Measurements from ENCODE around the gene MEIOC.

DNA sequence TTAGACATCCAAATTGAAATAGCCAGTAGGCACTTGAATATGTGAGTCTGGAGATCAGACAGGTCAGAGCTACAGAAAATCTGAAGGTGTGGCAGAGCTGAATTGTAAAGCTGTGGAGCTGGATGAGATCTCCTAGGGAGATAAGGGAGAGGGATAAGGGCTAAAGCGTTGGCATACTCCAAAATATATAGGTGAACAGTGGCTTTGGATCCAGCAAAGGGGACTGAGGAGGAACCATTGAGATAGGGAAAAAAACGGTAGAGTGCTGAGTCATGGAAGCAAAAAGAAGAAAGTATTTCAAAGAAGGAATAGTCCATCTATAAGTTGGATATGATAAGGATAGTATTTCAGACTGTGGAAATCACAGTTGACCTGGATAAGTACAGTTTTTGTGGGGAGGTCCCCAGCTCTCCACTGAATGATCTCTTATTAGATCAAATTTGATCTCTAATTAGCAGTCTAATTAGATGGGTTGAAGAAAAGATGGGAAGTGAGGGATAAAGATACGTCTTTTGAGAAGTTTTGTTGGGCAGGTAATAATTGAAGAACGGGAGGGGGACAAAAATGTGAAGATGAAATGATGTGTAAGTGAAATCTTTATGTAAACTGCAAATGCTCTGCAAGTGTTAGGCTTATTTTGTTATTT is 51.6 kb downstream of the MEIOC start:
- no peak for TF ChIP-seq POLR2A (IDR thresholded peaks at IDR 0.05)
- TF ChIP-seq, protein P1, sequence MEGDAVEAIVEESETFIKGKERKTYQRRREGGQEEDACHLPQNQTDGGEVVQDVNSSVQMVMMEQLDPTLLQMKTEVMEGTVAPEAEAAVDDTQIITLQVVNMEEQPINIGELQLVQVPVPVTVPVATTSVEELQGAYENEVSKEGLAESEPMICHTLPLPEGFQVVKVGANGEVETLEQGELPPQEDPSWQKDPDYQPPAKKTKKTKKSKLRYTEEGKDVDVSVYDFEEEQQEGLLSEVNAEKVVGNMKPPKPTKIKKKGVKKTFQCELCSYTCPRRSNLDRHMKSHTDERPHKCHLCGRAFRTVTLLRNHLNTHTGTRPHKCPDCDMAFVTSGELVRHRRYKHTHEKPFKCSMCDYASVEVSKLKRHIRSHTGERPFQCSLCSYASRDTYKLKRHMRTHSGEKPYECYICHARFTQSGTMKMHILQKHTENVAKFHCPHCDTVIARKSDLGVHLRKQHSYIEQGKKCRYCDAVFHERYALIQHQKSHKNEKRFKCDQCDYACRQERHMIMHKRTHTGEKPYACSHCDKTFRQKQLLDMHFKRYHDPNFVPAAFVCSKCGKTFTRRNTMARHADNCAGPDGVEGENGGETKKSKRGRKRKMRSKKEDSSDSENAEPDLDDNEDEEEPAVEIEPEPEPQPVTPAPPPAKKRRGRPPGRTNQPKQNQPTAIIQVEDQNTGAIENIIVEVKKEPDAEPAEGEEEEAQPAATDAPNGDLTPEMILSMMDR (IDR thresholded peaks at IDR 0.05 in 4 of 5, conservative IDR thresholded peaks at IDR 0.05 in 1 of 5), result no peak

Data from gastrocnemius medialis (tissue), 4 donors.